Activated CD4-positive, alpha-beta T cell treated with anti-CD3 and anti-CD28 coated beads for 24 hours (primary cell): Measurements from ENCODE around the gene C4orf50.

ENCODE experiments used
- DNase-seq, 2 donors: peaks; one replicate each; pipeline ENCODE4 v3.0.0-alpha.2; 2020; ENCODE audit warnings: low read depth in 2 of 2

The C4orf50 gene

DNA sequence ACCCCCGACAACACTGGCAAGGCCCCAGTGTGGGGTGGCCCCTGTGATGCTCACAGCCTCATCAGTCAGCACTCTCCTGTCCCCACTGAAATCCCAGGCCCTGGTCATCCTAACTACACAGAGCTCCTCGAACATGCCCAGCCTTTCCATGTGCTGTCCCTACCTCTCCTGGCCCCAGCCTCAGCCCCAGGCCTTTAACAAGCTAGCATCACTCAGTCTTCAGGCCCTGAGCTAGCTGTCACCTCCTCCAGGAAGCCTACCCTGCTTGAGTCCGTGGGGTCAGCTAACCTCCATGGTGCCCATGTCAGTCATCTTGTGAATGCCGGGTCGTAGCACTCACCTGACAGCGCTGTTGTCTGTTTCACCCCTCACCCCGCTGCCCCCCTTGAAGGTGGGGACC lies 25.6 kb upstream of the C4orf50 start:
- DNase-seq = no peak

DNA sequence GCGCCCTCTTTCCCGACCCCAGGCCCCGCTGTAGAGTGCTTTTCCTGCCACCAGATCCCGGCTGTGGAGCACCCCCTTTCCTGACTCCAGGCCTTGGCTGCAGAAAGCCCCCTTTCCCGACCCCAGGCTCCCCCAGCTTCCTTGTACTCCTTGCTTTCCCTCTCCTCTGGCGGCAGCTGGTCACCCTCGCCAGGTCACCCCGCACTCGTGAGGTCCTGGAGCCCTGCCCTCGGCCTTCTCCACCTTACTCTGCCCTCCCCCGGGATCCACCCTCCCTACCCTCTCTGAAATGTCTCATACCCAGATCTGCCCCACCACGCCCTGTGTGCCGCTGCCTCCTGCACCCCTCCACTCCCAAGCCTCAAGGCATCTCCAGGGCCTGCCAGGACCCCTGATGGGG lies 25.0 kb upstream of the C4orf50 start:
- DNase-seq = no peak

DNA sequence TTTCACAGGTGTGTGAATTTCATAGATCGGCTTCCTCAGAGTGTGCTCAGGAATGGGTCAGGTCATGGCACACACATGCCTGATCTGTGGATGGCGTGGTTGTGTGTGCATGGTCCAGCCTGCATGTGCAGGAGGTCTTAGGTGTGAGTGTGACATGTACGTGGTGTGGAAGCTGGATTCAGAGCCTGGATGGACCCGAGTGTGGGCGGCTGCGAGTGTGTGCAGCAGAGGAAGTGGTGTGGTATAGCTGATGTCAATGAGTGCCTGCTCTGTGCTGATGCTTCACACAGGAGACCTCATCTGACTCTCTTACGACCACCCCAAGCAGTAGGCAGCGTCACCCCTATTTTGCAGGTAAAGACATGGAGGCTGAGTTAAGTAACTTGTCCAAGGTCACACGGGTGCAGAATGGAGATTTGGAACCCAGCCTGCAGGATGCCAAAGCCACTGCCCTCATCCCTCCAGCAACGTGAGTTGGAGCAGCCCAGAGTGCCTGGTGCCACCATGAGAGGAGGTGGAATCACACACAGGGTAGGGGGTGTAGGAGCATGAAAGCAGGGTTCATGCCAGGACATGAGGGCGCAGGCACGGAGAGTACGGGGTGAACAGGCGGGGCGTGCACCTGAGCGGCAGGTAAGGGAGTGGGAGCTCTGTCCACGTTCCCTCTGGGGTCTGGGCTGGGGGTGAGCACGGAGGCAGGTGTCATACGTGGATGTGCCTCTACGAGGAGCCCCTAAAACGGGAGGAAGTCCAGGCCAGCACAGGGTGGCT lies 24.2 kb upstream of the C4orf50 start:
- no peak for DNase-seq

DNA sequence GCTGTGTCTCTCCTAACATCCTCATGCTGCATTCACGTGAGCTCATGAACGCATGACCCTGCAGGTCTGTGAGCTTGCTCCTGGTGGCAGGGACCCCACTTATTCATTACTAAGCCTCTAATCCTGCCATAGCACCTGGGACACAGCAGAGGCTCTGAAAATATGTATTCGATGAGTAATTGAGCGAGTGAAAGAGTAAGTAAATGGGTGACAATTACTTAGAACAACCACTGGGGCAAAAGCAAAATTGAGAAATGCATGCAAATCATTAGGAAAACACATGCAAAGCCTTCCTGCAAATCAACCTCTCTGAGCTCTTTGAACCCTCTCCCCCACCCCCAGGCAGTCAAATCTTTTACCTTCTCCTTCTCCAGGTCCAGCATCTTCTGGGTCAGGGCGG lies 23.6 kb upstream of the C4orf50 start:
- no peak for DNase-seq

DNA sequence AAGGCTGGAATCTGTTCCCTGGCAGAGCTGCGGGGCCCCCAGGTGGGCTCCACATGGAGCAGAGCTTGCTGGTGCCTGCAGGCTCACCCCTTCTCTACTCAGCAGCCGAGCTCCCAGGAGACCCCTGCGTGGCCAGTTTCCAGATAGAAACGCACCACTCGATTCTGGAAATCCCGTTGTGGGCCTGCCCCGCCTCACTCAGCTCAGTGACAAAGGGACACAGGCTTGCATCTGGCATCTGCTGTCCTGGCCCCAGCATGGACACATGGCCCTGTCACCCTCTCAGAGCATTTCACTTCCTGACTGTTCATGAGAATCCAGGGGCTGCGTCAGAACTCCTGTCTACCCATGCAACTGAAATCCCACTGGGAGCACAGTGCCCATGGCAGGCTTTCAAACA lies 20.5 kb upstream of the C4orf50 start:
- DNase-seq = no peak

DNA sequence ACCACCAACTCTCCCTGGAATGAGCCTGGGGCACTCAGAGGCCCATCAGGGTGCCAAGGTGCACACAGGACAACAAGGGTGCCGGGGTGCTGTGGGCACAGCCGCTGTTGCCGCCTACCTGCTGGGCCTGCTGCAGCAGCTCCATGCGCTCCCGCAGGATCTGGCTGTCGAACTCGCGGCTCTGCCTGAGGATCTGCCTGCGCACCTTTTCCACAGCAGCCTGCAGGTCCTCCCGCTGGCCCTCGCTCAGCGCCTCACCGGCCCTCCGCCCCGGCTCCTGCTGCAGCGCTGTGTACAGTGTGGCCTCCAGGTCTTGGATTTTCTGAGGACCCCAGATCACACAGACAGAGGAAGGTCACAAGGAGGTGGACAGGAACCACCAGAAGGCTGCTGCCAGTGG lies 17.6 kb upstream of the C4orf50 start:
- DNase-seq = no peak

DNA sequence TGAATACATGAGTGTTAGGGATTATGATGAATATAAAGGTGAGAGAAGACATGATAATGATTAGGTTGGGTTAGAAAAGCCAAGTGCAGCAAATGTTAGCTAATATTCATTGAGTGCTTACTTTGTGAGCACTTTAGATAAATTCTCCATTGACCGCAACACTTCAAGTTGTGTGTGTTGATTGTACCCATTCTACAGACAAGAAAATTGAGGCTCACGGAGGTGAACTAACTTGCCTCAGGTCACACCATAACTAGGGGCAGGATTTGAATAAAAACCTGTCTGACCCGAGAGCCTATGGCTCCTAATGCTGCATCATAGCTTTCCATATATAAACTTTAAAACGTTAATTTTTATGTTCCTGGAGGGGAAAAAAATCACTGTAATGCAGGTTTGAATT lies 15.2 kb upstream of the C4orf50 start:
- DNase-seq = no peak

DNA sequence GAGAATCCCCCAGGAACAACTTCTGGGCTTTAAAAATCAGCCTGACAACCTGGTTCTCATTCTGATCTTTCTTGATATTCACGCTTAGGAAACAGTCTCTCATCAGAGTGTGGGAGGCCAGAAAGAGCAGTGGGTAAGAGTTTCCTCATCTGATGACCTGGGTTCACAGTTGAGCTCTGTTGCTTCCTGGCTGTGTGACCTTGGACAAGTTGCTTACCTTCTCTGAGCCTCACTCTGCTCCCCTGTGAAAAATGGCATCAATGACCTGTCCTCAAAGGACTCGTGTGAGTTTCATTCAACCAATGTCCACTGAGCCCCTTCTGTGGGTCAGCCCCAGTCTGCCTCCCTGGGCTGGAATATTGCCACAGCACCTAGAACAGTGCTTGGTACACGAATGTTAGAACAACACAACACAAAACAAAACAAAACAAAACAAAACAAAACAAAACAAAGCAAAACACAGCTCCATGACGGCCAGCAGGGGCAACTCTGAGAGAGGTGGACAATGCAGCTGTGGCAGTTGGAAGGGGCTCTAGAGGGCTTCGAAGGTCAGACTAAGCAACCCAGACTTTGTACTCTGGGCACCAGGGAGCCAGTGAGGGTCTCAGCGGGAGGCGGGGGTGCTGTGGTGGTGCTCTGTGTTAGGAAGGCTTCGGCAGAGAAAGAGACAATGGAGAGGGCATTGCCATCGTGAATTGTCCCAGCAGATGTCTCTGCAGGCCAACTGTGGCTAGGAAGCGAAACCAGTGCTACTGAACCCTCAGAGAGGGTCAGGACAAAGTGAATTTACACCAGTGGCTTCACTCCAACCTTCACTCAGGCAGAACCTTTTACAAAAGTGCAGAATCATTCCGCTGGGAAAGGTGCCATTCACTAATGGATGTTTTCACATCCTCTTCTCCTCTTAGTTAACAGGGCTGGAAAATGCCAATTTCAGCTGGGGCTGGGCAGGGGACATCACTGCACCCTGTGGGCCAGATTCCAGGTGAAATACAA lies 14.3 kb upstream of the C4orf50 start:
- no peak for DNase-seq

DNA sequence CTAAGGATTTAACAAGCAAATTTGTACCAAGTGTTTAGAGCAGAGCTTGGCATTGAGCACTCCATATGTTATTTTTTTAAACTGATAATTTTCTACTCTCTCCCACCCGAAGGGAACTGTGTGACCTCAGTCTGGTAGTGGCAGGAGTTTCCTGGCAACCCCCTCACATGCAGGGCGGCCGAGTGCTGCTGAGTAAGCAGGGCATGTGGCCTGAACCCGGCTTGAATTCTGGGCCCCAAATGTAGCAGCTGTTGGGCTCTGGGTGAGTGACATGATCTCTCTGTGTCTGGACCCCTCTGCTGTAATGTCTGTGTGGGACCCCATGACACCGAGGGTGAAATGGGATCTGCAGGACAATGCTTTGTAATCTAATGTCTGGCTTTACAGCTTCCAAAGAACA lies 13.6 kb upstream of the C4orf50 start:
- no peak for DNase-seq

DNA sequence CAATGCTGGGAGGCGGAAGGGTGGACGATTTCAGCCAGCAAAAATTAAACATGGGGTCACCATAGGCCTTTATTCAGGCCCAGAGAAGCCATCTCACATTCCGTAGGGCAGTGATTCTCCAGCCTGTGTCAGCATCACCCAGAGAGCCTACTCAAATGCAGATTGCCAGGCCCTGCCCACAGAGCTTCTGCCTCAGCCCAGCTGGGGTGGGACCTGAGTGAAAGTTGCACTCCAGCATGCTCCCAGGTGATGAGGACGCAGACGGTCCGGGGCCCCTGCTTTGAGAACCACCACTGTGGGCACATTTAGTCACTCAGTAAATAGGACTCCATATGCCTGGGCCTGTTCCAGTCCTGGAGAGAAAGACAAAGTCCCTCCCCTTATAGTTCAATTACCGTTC lies 12.4 kb upstream of the C4orf50 start:
- no peak for DNase-seq

DNA sequence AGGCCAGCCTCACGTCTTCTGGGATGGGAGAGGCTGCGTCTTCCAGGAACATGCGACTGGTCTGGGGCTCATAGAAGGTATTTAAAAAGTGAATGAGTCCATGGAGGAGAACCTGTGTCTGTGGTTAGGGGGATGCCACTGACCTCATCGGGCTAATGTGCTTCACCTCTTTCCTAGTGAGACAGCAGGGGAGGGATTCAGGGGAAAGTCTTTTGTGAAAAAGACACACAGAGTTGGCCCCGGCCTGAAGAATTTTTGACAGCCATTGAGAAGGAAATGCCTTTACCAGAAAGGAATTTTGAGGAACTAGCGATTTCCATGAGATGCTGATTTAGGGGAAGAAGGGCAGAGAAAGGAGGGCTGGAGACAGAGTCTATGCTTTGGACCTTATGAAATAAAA lies 11.0 kb upstream of the C4orf50 start:
- no peak for DNase-seq

DNA sequence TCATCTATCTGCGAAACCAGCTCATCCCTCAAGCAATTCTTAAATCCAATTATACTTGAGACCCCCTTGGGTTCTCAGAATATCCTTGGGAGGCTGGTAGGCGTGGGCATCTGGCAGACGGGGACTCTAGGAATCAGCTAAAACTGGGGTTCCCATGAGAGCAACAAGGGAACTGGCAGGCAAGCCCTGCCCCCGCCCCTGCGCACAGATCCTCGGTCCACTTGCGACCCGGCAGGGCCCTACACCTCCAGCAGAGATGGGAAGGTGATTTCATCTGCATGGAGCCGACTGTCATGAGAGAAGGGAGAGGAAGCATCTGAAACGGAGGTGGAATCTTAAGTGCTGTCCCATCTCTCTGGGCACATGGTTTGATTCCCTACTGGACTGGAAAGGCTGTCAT lies 9.9 kb upstream of the C4orf50 start:
- no peak for DNase-seq

DNA sequence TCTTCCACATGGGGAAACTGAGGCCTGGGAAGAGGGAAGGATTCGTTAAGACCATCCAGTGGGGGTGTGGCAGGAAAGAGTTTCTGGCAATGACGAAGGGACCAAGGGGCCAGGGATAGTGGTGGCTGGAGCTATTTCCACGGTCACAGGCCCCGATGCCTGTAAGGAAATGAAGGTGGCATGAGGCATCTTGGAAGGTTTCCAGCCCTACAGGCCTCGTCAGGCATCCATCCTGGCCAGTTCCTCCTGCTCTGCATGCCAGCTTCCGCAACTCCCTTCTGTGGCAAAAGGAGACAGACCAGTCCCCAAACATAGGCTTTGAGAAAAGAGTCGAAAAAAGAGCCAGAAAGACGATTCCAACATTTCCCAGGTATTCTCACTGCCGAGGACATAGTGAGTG lies 9.2 kb upstream of the C4orf50 start:
- no peak for DNase-seq

DNA sequence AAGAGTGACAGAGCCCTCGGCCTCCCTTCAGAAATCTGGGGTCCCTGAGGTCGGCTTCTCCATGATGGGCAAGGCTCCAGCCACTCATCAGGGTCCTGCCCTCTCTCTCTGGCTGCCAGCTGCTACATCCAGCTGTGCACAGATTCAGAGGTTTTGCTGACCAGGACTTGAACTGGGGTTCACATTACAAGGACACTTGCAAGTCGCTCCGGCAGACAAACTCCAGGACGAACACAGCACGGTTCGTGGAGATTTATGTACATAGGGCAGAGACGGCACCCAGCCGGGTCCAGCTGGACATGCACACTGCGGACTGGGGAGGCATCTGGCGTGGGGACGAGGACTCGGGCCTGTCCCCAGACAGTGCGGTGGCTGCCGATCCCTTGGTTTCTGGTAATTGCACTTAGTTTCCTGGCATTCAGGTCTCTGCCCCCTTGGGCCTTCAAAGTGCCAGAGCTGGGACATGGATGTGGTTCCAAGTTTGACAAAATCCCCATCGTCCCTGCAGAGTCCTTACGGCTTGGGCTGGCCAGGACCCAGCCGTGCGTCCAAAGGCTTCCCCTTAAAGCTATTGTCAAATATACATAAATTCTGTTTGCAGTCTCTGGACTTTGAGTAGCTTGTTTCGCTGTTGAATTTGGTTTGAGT lies 6.2 kb upstream of the C4orf50 start:
- no peak for DNase-seq

DNA sequence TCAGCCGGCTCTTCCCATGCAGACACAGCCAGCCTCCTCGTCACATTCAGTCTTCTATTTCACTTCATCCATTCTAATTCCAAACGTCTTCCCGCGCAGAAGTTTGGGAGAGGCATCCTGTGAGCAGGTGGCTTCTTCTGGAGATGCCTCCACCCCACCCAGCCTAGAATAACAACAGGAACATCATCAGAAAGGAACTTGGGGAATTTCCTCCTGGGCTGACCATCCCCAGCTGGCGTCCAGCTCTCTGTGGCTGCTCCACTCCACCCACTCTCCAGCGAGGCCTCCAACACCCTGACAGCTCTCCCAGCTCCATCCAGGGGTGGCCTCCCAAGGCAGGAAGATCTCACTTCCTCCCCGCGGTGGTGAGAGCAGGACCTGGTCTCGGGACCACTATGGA lies 5.5 kb upstream of the C4orf50 start:
- DNase-seq = no peak

DNA sequence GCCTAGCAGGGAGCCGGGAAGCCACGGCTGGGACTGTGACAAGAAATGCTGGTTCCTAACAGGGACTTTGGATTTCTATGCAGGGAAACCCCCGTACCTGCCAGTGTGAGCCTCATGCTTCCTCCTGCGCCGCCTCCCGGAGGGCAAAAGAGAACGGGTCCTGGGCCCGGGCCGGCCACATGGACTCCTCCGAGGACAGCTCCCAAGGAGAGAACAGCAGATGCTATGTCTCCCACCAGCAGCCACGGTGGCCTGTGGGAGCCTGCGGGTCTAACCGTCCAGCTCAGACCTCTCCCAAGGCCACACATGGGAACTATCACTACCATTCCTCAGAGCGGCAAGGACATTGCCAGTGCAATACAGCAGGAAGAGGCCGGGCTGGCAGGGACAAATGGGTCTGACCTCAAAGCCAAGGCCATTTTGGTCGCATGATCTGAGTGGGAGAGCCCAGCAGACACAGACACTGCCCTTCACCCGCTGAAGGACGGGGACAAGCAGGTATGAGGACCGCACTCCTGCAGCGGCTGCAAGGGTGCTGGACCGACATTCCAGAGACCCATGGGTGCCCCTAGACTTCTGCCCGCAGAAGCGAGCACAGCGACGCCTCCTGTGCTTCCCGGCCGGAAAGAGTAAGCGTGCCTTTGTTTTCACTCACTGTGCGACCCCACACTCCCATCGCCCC lies 4.5 kb upstream of the C4orf50 start:
- DNase-seq = no peak

DNA sequence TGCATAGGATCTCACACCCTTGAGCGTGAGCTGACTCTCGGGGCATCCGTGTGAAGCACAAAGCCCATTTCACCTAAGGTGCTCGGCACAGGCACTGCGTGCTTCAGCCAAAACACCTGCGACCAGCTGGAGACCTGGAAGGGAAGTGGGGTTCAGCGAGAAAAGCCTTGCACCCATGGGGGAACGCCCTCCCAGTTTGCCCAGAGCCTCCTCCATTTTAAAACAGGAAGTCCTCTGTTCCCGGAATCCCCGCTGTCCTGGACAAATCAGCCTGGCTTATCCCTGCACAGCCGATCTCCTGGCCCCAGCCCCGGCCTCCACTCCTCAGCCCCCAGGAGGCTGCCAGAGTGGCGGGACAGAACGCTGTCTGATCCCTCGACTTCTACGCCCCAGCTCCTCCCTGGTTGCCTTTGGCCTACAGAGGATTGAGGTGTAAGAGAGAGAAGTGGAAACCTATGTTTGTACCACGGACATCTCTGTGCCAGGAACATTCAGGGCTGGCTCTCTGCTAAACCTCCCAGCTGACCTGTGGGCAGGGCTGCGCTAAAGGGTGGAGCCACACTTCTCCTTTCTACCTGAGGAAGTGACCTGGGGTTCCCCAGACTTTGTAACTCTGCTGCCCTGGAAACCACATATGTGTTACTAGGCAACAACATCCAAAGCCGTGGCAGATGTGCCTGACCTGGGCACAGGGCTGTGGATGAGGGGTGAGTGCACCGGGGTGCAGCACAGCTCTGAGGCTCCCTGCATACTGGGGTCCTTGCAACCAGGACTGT lies 3.8 kb upstream of the C4orf50 start:
- no peak for DNase-seq

DNA sequence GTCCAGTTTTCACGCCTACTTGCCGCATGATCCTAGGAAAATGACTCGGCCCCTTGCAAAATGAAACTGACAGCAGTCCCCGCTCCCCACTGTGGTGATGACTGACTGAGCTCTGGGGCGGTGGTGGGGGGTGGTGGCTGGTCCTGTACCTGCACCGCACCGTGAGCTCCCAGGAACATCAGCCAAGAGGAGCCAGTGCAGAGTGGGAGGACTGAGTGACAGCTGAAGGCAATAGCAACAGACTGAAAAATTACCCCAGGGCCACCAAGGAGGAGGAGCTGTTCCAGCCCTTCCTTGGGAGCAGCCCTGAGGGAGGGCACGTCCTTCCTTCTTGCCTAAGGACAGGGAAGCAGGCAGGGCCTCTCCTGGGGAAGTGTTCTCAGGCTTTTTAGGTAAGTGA lies 2.4 kb upstream of the C4orf50 start:
- no peak for DNase-seq

DNA sequence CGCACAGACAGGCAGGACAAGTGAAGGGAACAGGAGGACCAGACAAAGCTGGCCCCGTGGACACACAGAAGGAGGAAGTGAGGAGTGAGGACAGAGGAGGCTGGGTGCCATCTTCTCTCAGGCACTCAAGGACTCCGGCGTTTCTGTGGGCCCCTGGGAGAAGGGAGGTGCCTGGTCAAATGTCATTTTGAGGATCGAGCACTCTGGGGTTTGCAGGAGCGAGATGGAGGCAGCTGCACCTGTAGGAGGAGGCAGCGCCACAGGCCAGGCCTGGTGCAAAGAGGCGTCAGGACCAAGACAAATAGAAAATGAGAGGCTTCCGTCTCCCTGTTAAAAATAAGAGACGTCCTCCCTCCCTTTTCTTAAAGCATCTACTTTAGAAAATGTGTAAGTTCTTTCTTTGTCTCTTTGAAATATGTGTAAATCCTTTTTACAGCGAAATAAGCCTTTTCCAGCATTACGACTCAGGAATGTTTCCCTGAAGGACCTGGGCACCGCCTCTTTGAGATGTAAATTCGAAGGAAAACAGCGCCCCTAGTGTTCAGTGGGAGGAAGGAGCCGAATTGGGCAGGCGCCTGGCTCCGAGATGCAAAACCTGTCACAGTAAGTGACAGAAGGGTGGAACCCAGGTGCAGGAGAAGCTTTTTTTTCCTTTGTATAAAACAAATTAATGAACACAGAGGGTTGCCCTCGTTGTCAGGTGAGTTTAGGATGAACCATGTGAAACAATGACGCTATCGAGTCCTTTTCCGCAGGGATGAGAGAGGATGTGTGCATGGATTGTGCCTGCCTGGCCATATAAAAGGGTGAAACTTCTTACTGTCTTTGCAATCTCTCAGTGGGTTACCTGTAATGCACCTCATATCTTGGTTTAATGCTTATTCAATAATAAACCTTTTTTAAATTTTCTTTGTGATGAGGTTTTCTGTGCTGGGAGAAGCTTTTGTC lies 1.4 kb upstream of the C4orf50 start:
- peak; percentile 3 to 18 for DNase-seq

DNA sequence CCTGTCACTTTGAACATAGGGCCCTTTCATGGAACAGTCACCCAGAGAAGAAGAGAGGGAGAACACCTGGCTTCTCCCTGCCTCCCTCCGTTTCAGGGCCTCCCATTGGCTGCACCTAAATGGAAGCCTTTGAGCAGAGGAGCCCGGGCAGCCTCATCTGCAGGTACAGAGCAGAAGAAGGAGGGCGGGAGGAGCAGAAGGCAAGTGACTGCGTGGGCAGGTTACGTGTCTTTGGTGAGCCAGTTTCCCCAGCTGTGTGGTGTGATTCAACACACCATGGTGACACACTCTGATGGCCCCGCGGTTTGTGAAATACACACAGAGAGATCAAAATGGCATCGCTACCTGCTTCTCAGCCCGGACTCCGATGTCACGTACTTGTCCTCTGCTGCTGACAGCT lies 431 bp downstream of the C4orf50 start:
- DNase-seq = no peak
